Activated B cell treated with CpG ODN at 0.5 μM for 24 hours (primary cell): ENCODE measurements around the gene FARSB. TPM values are rescaled to one million over a fixed set of nuclear protein-coding genes. Genes with fewer than 3 reads are reported as not detected.

ENCODE experiments used
- ATAC-seq: fragments of 200-7000 bp; cut with Tn5 transposase; one replicate; pipeline ENCODE4 v1.10.0; 2021; ENCODE audit warnings: low read depth, mild to moderate bottlenecking, moderate library complexity
- CTCF ChIA-PET: fragments of 350-600 bp; sonication (Branson Sonifier 250); formaldehyde crosslinking; loops from one replicate; lab custom pipeline; 2021; ENCODE audit warnings: antibody characterized with exemption; lab: Charles Lee
- POLR2A ChIA-PET: fragments of 350-600 bp; sonication (Branson Sonifier 250); formaldehyde crosslinking; loops from one replicate; lab custom pipeline; 2021; ENCODE audit warnings: antibody characterized with exemption; lab: Charles Lee
- DNase-seq: peaks from one replicate; pipeline ENCODE4 v3.0.0; 2022
- H3K27ac Mint-ChIP-seq: one replicate; pipeline ENCODE4 v1.8.0; 2020; ENCODE audit warnings: mixed read lengths
- H3K27me3 Mint-ChIP-seq: one replicate; pipeline ENCODE4 v1.8.0; 2021; ENCODE audit warnings: mixed read lengths
- H3K36me3 Mint-ChIP-seq: one replicate; pipeline ENCODE4 v1.8.0; 2021; ENCODE audit warnings: low read depth, mixed read lengths
- H3K4me1 Mint-ChIP-seq: one replicate; pipeline ENCODE4 v1.8.0; 2021; ENCODE audit warnings: mixed read lengths
- H3K4me3 Mint-ChIP-seq: one replicate; pipeline ENCODE4 v1.8.0; 2020; ENCODE audit warnings: mild to moderate bottlenecking, mixed read lengths
- H3K9me3 Mint-ChIP-seq: one replicate; pipeline ENCODE4 v1.8.0; 2020; ENCODE audit warnings: mixed read lengths
- intact Hi-C: fragments of 100-400 bp; cut with micrococcal nuclease; formaldehyde crosslinking; loops from one replicate; pipeline ENCODE4 v1.15.1; 2024
- total RNA-seq: library from RNA; stranded (reverse); gene quantifications from 2 replicates; pipeline ENCODE4 v1.2.3, GENCODE V29; 2022
- TF ChIP-seq, protein P1 (sequence below): fragments of 200-600 bp; IDR thresholded peaks from one replicate; pipeline ENCODE4 v1.8.0; 2022; ENCODE audit warnings: antibody characterized with exemption, mild to moderate bottlenecking

Gene FARSB
- total RNA-seq, 1 donor from 2014 or later, result 23.3 TPM

- Mint-ChIP-seq H3K4me3 (no peak overlapping the region), H3K4me1 (no peaks in the 10 kb centered on the region), H3K27ac (no peak overlapping the region), H3K9me3 (no peaks in the 10 kb centered on the region), H3K27me3 (peaks cover 1% of the 10 kb centered on the region), H3K36me3 (no peaks in the 10 kb centered on the region)
- no peak for DNase-seq
- TF ChIP-seq, protein P1, sequence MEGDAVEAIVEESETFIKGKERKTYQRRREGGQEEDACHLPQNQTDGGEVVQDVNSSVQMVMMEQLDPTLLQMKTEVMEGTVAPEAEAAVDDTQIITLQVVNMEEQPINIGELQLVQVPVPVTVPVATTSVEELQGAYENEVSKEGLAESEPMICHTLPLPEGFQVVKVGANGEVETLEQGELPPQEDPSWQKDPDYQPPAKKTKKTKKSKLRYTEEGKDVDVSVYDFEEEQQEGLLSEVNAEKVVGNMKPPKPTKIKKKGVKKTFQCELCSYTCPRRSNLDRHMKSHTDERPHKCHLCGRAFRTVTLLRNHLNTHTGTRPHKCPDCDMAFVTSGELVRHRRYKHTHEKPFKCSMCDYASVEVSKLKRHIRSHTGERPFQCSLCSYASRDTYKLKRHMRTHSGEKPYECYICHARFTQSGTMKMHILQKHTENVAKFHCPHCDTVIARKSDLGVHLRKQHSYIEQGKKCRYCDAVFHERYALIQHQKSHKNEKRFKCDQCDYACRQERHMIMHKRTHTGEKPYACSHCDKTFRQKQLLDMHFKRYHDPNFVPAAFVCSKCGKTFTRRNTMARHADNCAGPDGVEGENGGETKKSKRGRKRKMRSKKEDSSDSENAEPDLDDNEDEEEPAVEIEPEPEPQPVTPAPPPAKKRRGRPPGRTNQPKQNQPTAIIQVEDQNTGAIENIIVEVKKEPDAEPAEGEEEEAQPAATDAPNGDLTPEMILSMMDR, result no peak
- POLR2A ChIA-PET, result no interaction called here
- CTCF ChIA-PET, result interaction anchor here (0.7 kb wide), 1 partner anchor 235 kb away, joined by 3 read pairs; no protein-coding TSS in a partner anchor
- ATAC-seq, result no peak
- intact Hi-C loops, result no loop called here
These were observed 101.4 kb downstream of the FARSB start for GRCh38 chr2:222554517-222554916.

- POLR2A ChIA-PET, result no interaction called here
- ATAC-seq, result no peak
- Mint-ChIP-seq H3K4me3 (no peak overlapping the region), H3K27ac (no peak overlapping the region), H3K36me3 (no peaks in the 10 kb centered on the region), H3K27me3 (peaks cover 3% of the 10 kb centered on the region), H3K4me1 (no peaks in the 10 kb centered on the region), H3K9me3 (no peaks in the 10 kb centered on the region)
- intact Hi-C loops, result no loop called here
- TF ChIP-seq, protein P1, result no peak
- CTCF ChIA-PET, result no interaction called here
- DNase-seq, result no peak
These were observed 106.9 kb downstream of the FARSB start for GRCh38 chr2:222548992-222549391.

DNA sequence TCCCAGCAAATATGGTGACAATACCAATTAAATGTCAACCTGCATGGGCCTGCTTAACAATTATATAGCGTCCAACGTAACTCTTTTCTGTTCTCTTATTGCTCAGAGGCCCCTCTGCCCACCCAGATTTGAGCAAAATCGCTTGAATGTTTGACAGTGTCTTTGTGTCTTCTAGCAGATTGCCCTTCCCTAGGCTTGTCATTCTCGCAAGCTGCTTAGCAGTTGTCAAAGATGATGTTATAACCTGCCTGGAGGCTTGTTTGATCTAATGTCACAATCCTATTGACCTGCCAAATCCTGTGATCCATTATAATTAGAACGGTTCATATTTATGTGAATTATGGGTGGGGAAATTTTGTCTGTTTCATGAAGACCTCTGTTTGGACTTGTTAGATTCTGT, 108.8 kb downstream of the FARSB start:
- intact Hi-C loops, result no loop called here
- Mint-ChIP-seq H3K9me3 (no peaks in the 10 kb centered on the region), H3K4me1 (no peaks in the 10 kb centered on the region), H3K36me3 (no peaks in the 10 kb centered on the region), H3K4me3 (no peak overlapping the region), H3K27me3 (peaks cover 2% of the 10 kb centered on the region), H3K27ac (no peak overlapping the region)
- TF ChIP-seq, protein P1, result no peak
- DNase-seq (no peak), ATAC-seq (no peak)
- POLR2A ChIA-PET, result no interaction called here
- CTCF ChIA-PET, result no interaction called here

DNA sequence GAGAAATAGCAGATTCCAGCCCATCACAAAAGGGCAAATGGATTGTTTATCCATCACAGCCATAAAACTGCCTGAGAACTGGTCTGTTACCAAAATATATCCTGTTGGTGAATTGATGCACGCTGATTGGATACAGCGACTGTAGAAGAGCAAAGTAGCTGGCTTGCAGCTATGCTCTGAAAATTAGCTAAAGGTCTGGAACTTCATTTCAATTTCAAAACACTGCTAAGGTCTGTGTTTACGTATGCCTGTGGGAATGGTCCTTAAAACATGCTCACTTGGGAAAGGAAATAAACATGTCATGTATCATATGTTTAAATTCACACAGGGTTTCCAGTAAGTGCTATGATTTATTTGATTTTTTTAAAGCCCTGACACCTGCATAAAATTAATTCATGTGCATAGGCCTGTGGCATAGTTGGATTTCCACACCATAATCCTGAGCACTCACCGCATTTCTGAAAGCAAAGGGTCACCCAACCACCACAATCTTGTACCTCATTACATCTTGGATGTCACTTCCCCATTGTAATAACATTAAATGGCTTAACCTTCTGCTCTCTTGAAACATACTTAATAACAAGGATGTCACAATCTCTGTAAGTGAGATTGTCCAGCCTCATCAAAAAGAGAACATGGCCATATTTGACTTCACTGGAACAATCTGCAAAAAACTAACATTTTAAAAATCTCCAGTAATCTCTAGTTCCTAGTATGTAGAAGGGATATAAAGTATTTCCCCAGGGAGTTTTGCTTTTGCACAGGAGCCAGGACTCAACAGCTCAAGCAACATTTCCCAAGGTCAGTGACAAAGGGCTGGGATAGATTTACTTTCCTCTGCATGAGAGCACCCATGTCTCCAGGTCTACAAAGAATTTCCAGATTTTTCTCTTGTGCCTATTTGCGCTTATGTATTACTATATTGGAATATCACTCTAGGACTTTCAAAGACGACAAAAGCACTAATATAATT, 109.8 kb downstream of the FARSB start:
- POLR2A ChIA-PET, result no interaction called here
- H3K27ac Mint-ChIP-seq, result no peak overlapping the region
- TF ChIP-seq, protein P1, result no peak
- ATAC-seq (no peak), DNase-seq (no peak)
- CTCF ChIA-PET, result no interaction called here
- no peaks in the 10 kb centered on the region for H3K36me3 Mint-ChIP-seq
- no peaks in the 10 kb centered on the region for H3K9me3 Mint-ChIP-seq
- peaks cover 2% of the 10 kb centered on the region for H3K27me3 Mint-ChIP-seq
- intact Hi-C loops, result no loop called here
- no peak overlapping the region for H3K4me3 Mint-ChIP-seq
- no peaks in the 10 kb centered on the region for H3K4me1 Mint-ChIP-seq

DNA sequence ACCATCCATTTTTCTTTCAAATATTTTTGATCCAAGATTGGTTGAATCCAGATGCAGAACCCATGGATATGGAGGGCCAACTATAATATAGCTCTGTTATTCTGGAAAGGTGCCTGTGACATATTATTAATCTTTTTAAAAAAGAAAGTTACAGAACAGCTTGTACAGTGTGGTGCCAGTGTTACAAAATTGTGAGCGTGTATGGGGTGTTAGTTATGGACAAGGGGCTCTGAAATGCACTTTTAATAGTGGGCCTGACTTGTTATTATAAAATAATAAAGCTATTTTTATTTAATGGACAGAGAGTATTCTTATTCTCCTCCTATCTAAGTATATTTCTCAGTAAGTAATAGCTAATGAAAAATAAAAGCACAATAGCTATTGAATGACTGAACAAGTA, 111.2 kb downstream of the FARSB start:
- no peak for ATAC-seq
- ChIA-PET POLR2A (no interaction called here), CTCF (no interaction called here)
- TF ChIP-seq, protein P1, result no peak
- Mint-ChIP-seq H3K36me3 (no peaks in the 10 kb centered on the region), H3K9me3 (no peaks in the 10 kb centered on the region), H3K27me3 (peaks cover 2% of the 10 kb centered on the region), H3K27ac (no peak overlapping the region), H3K4me3 (no peak overlapping the region), H3K4me1 (no peaks in the 10 kb centered on the region)
- no peak for DNase-seq
- intact Hi-C loops, result no loop called here
